Psoas muscle (tissue), 8 donors: Measurements from ENCODE around the gene PTPRG. TPM values are rescaled to one million over a fixed set of nuclear protein-coding genes. Genes with fewer than 3 reads are reported as not detected.
"Not testable (repeated sequence)": the region's sequence is repeated elsewhere in the genome, so short reads cannot be mapped to it uniquely, and the experiment has no call there.

Experiments
- ATAC-seq, 4 donors: fragments of 200-7000 bp; cut with Tn5 transposase; one replicate each; pipeline ENCODE4 v1.9.1; 2020; ENCODE audit warnings: moderate library complexity in 3 of 4, mild to moderate bottlenecking in 2 of 4
- DNase-seq, 2 donors: peaks; one replicate each; pipeline ENCODE4 v3.0.0-alpha.2; 2020
- H3K27ac ChIP-seq: fragments of 200-600 bp; one replicate; pipeline ENCODE4 v1.8.0; 2022
- H3K27me3 ChIP-seq, 3 donors: fragments of 200-600 bp in 1 of 3; one replicate each; pipeline versions ENCODE4 v1.6.1 to v1.8.0; 2013 to 2022; ENCODE audit warnings: low read length in 2 of 3, mild to moderate bottlenecking in 2 of 3, moderate library complexity in 1 of 3; ENCODE audit not compliant: insufficient read depth in 3 of 3
- H3K36me3 ChIP-seq, 2 donors: fragments of 200-600 bp in 1 of 2; one replicate each; pipeline versions ENCODE4 v1.6.1 to v1.8.0; 2013 to 2022; ENCODE audit warnings: low read depth in 1 of 2, mild to moderate bottlenecking in 1 of 2, moderate library complexity in 1 of 2; ENCODE audit not compliant: insufficient read depth in 1 of 2
- H3K4me1 ChIP-seq: fragments of 200-600 bp; one replicate; pipeline ENCODE4 v1.8.0; 2022
- H3K4me3 ChIP-seq: fragments of 200-600 bp; one replicate; pipeline ENCODE4 v1.8.0; 2022; ENCODE audit warnings: mild to moderate bottlenecking
- H3K9me3 ChIP-seq: fragments of 200-600 bp; one replicate; pipeline ENCODE4 v1.8.0; 2022
- CTCF ChIP-seq: fragments of 200-600 bp; IDR thresholded peaks from one replicate; pipeline ENCODE4 v1.8.0; 2022; ENCODE audit warnings: antibody characterized with exemption
- WGBS, 3 donors: extraction: QIAGEN DNeasy Blood & Tissue Kit; methylation state at CpG; one replicate each; pipeline versions ENCODE4 v1.1.6 to v1.1.7; 2013; 5-methylcytosine and 5-hydroxymethylcytosine counted together
- intact Hi-C, 2 donors: fragments of 100-400 bp; cut with DNase I; formaldehyde crosslinking; loops; one replicate each; pipeline versions ENCODE4 v1.11.0 to v1.14.2; 2022
- polyA plus RNA-seq, 3 donors: library from polyadenylated mRNA; stranded (reverse); fragments of 200-250 nt; gene quantifications; one replicate each; pipeline ENCODE4 v1.2.3, GENCODE V29; 2013
- total RNA-seq, 4 donors: library from RNA; stranded (reverse); fragmentation: NEBNext Ultra II Directional in 2 of 4; extraction: Animal tissue kit (Norgen Biotek cat#: 25700) in 2 of 4; gene quantifications; one replicate each; pipeline versions ENCODE4 v1.2.1 to v1.2.4, GENCODE V29; 2021 to 2023
- donor health status: healthy with polysubstance abuse.
- donor health status: DM: no; HTN: no; CAD: no; lungs with moderate emphysema.
- donor health status: Bipolar disorder and iron deficiency.
- donor health status: healthy.
- donor health status: DM: yes; HTN: yes; CAD: no.
- donor health status: DM: no; HTN: no; CAD: no.
- donor health status: DM: no; HTN: no; CAD: no.
- donor health status: DM: yes; HTN: yes; CAD: no.

PTPRG gene
- total and polyA plus RNA-seq, 7 donors = 4.5 to 29.5 (median 12.6) TPM

- peaks cover 2% of the 10 kb centered on the region for H3K4me1 ChIP-seq
- no peak overlapping the region for H3K4me3 ChIP-seq
- no peak for TF ChIP-seq CTCF
- no peak overlapping the region for H3K27ac ChIP-seq
- H3K9me3 ChIP-seq = no peaks in the 10 kb centered on the region
- H3K36me3 ChIP-seq = no peaks in the 10 kb centered on the region
- no peak for ATAC-seq
- WGBS, 3 donors = 95 to 96% (median 95%) methylated on average over 5 of the region's 5 CpGs
- no peak for DNase-seq
- intact Hi-C loops = no loop called here
- H3K27me3 ChIP-seq = no peaks in the 10 kb centered on the region
Measured at GRCh38 chr3:62032738-62033137, 471.4 kb downstream of the PTPRG start.

- ATAC-seq (no peak), DNase-seq (no peak)
- H3K4me1 ChIP-seq = peaks cover 21% of the 10 kb centered on the region
- no peak overlapping the region for H3K4me3 ChIP-seq
- WGBS, 3 donors = 87 to 91% (median 91%) methylated on average over 4 of the region's 4 CpGs
- no peak for TF ChIP-seq CTCF
- H3K27ac ChIP-seq = no peak overlapping the region
- H3K27me3 ChIP-seq = no peaks in the 10 kb centered on the region
- no peaks in the 10 kb centered on the region for H3K36me3 ChIP-seq
- intact Hi-C loops = no loop called here
- no peaks in the 10 kb centered on the region for H3K9me3 ChIP-seq
Measured at GRCh38 chr3:62035402-62036057, 474.2 kb downstream of the PTPRG start.

- Histone ChIP-seq H3K9me3 (no peaks in the 10 kb centered on the region), H3K4me3 (no peak overlapping the region), H3K27me3 (no peaks in the 10 kb centered on the region), H3K36me3 (no peaks in the 10 kb centered on the region), H3K4me1 (peaks cover 21% of the 10 kb centered on the region), H3K27ac (no peak overlapping the region)
- DNase-seq (no peak), ATAC-seq (no peak)
- 81 to 86% (median 81%) methylated on average over 9 of the region's 9 CpGs for WGBS, 3 donors
- no peak for TF ChIP-seq CTCF
- intact Hi-C loops = no loop called here
Measured at GRCh38 chr3:62036726-62037125, 475.4 kb downstream of the PTPRG start.

- WGBS, 3 donors = 32 to 47% (median 35%) methylated on average over 4 of the region's 4 CpGs
- H3K4me3 ChIP-seq, H3K27me3 ChIP-seq, H3K36me3 ChIP-seq, intact Hi-C loops, H3K9me3 ChIP-seq: not testable (repeated sequence)
- ATAC-seq (peak; percentile 72 to 91 (median 83)), DNase-seq (peak in 1 of 2 donors; percentile 22)
- H3K27ac ChIP-seq = peak overlapping the region; percentile 78
- H3K4me1 ChIP-seq = peaks cover 21% of the 10 kb centered on the region
Measured at GRCh38 chr3:62038798-62039197, 477.4 kb downstream of the PTPRG start.

GRCh38 chr3:62039586-62039985 is 478.2 kb downstream of the PTPRG start:
- TF ChIP-seq CTCF = no peak
- WGBS, 3 donors = 71 to 78% (median 78%) methylated on average over 7 of the region's 7 CpGs
- Histone ChIP-seq H3K27me3 (no peaks in the 10 kb centered on the region), H3K27ac (peak overlapping the region; percentile 78), H3K9me3 (no peaks in the 10 kb centered on the region), H3K4me3 (no peak overlapping the region), H3K36me3 (no peaks in the 10 kb centered on the region), H3K4me1 (peaks cover 21% of the 10 kb centered on the region)
- intact Hi-C loops = no loop called here
- ATAC-seq (no peak), DNase-seq (no peak)
